Prostate gland (tissue), 2 donors: Measurements from ENCODE around the gene NEK10. TPM values are rescaled to one million over a fixed set of nuclear protein-coding genes. Genes with fewer than 3 reads are reported as not detected.

ENCODE experiments used
- DNase-seq: peaks from one replicate; pipeline ENCODE4 v3.0.0-alpha.2; 2019; ENCODE audit warnings: low spot score
- H3K27ac ChIP-seq, 2 donors: fragments of 200-600 bp; sonication (generic); 2 replicates each; pipeline ENCODE4 v1.5.1; 2017 to 2019
- H3K27me3 ChIP-seq: fragments of 200-600 bp; sonication (generic); replicated peaks from 2 replicates; pipeline ENCODE4 v1.5.1; 2019; ENCODE audit not compliant: insufficient read depth
- H3K36me3 ChIP-seq, 2 donors: fragments of 200-600 bp; sonication (generic); 1 replicate in 1 of 2; 2 replicates in 1 of 2; pipeline versions ENCODE4 v1.5.1 to v1.8.1; 2017 to 2019
- H3K4me1 ChIP-seq: fragments of 200-600 bp; sonication (generic); replicated peaks from 2 replicates; pipeline ENCODE4 v1.5.1; 2019
- H3K4me3 ChIP-seq, 2 donors: fragments of 200-600 bp; sonication (generic); 2 replicates each; pipeline ENCODE4 v1.5.1; 2017 to 2019
- H3K9me3 ChIP-seq: fragments of 200-600 bp; sonication (generic); 2 replicates; pipeline ENCODE4 v1.5.1; 2017
- CTCF ChIP-seq, 4 experiments: fragments of 200-600 bp in 2 of 4; fragments of 450-650 bp in 2 of 4; sonication (generic) in 2 of 4; IDR thresholded peaks; 1 replicate in 3 of 4; 2 replicates in 1 of 4; pipeline ENCODE4 v1.5.1; 2016 to 2019; ENCODE audit warnings: antibody characterized with exemption in 4 of 4, mild to moderate bottlenecking in 2 of 4, moderate library complexity in 2 of 4
- POLR2A ChIP-seq: fragments of 450-650 bp; IDR thresholded peaks from one replicate; pipeline ENCODE4 v1.6.1; 2016; ENCODE audit warnings: antibody characterized with exemption, mild to moderate bottlenecking
- POLR2AphosphoS5 ChIP-seq: sonication (generic); formaldehyde crosslinking; IDR thresholded peaks from one replicate; pipeline ENCODE4 v1.6.1; 2017; ENCODE audit warnings: antibody characterized with exemption
- WGBS: methylation state at CpG from one replicate; pipeline ENCODE4 v1.1.5; 2018; 5-methylcytosine and 5-hydroxymethylcytosine counted together
- intact Hi-C: fragments of 100-400 bp; cut with DNase I; formaldehyde crosslinking; loops from one replicate; pipeline ENCODE4 v1.14.2; 2022
- small RNA-seq, 2 donors: library from RNA; depleted of rRNA; stranded (forward); fragments of <200 nt; gene quantifications; one replicate each; pipeline ENCODE3, GENCODE V24; 2016
- total RNA-seq, 2 donors: library from RNA; depleted of rRNA; stranded (reverse); fragments of >200 nt; gene quantifications; one replicate each; pipeline ENCODE4 v1.1.0, GENCODE V29; 2016

Gene NEK10
- total RNA-seq, 2 donors from 2014 or later = 8.9 to 9.1 TPM

DNA sequence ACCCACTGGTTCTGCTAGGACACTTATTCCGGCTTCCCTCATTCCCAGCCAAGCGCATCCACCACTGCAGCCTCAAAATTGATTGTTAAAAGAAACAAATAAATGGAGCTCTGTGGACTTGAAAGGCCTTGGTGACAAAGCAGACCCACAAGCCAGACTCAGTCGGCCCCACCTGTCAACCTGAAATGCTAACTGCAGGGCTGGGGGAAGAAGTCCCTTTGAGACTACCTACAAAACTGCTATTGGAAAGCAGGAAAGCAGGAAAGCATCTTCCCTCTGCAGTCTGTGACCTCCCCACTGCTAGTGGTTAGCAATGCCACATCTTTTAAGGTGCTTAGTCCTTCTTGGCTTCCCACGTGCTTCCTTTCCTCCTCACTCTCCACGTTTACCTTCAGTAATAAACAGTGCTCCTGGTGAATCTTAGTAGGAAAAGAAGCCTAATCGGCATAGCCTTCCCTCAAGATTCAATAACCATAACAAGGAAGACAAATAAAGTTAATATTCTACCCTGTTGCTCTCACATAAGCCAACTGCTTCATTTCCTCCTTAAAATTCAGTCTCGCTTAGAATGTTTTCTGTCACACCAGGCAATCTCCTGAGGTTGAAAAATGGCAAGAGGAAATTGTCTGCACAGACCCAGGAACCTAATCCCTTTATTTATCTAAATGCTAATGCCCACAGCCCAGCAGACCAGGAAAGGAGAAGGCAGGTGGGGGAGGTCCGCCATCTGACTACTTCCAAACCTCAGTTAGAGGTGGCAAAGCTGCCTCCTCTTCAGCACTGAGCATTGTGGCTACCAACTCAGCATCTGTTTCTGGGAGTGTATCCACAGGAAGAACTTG is 296.2 kb downstream of the NEK10 start:
- H3K4me3 ChIP-seq = no peak overlapping the region
- no peaks in the 10 kb centered on the region for H3K27me3 ChIP-seq
- no peaks in the 10 kb centered on the region for H3K4me1 ChIP-seq
- no peaks in the 10 kb centered on the region for H3K9me3 ChIP-seq
- intact Hi-C loops = no loop called here
- H3K27ac ChIP-seq = no peak overlapping the region
- DNase-seq = no peak
- WGBS = 44% methylated on average over 8 of the region's 8 CpGs
- no peak for TF ChIP-seq POLR2AphosphoS5
- TF ChIP-seq CTCF (IDR thresholded peaks at IDR 0.05) = no peak
- TF ChIP-seq POLR2A = no peak
- H3K36me3 ChIP-seq = no peaks in the 10 kb centered on the region

DNA sequence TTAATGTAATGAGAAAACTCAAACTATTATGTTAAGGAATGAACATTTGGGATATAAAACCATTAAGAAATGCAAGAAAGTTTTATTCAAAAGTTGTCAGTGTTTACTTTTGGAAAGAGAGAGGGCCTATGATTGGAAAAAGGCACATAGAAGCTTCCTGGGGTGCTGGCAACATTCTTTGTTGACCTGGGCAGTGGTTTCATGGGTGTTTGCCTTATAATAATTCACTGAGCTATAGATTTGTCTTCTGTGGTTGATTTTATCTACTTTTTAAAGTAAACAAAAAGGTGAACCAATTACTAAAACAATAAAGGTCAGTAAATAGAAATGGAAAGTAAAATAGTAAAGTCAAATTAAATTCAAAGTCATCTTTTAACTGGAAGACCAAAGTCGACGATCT is 308.8 kb downstream of the NEK10 start:
- TF ChIP-seq CTCF (IDR thresholded peaks at IDR 0.05) (no peak), POLR2AphosphoS5 (no peak), POLR2A (no peak)
- Histone ChIP-seq H3K4me3 (no peak overlapping the region), H3K36me3 (no peaks in the 10 kb centered on the region), H3K9me3 (no peaks in the 10 kb centered on the region), H3K27me3 (no peaks in the 10 kb centered on the region), H3K4me1 (no peaks in the 10 kb centered on the region), H3K27ac (no peak overlapping the region)
- intact Hi-C loops = no loop called here
- WGBS = 46% methylated on average over 2 of the region's 2 CpGs
- no peak for DNase-seq

Small RNA genes lying within 50 kb of the gene (small RNA-seq; reads per million reads assigned to genes)
- gene MINOS1P3 = 0 reads per million in 2 donors
- 0 reads per million in 2 donors for gene RNU6-342P

Other genes with a start within 250 kb of the NEK10 start
- gene SLC4A7, start 115.0 kb upstream of the NEK10 start, total RNA-seq = 10 to 100 TPM; 23.5 to 31.1 TPM